Neural cell (in vitro differentiated cells): ENCODE measurements around the gene GTF2A1. TPM values are rescaled to one million over a fixed set of nuclear protein-coding genes. Genes with fewer than 3 reads are reported as not detected.

Experiments
- H2AFZ ChIP-seq: fragments of 200-600, 300-800 bp; sonication (generic), shearing (Covaris generic); 2 replicates; pipeline ENCODE4 v1.6.0; 2014; ENCODE audit warnings: low read depth, mild to moderate bottlenecking, antibody characterized with exemption, low read length, moderate library complexity
- H3F3A ChIP-seq: fragments of 200-600 bp; shearing (Covaris generic); 2 replicates; pipeline ENCODE4 v1.6.1; 2016; ENCODE audit warnings: mild to moderate bottlenecking, moderate library complexity, mixed read lengths, antibody characterized with exemption, low read length; ENCODE audit not compliant: insufficient read depth, poor library complexity, severe bottlenecking
- H3K27ac ChIP-seq: fragments of 200-600, 300-800 bp; sonication (generic), shearing (Covaris generic); 2 replicates; pipeline ENCODE4 v1.5.1; 2014; ENCODE audit warnings: mild to moderate bottlenecking, low read length, moderate library complexity
- H3K27me3 ChIP-seq: fragments of 300-800, 200-600 bp; sonication (generic), shearing (Covaris generic); 2 replicates; pipeline ENCODE4 v1.6.0; 2014; ENCODE audit warnings: mild to moderate bottlenecking, low read depth, low read length, moderate library complexity; ENCODE audit not compliant: insufficient read depth
- H3K36me3 ChIP-seq: fragments of 300-800, 200-600 bp; sonication (generic), shearing (Covaris generic); 2 replicates; pipeline ENCODE4 v1.5.1; 2014; ENCODE audit warnings: mild to moderate bottlenecking, antibody characterized with exemption, low read length, moderate library complexity; ENCODE audit not compliant: insufficient read depth
- H3K4me2 ChIP-seq: fragments of 300-800, 200-600 bp; sonication (generic), shearing (Covaris generic); 2 replicates; pipeline ENCODE4 v1.6.0; 2014; ENCODE audit warnings: mild to moderate bottlenecking, low read length
- H3K4me3 ChIP-seq: fragments of 300-800, 200-600 bp; sonication (generic), shearing (Covaris generic); 2 replicates; pipeline ENCODE4 v1.5.1; 2014; ENCODE audit warnings: mild to moderate bottlenecking, low read length, moderate library complexity
- H3K79me2 ChIP-seq: fragments of 200-600 bp; shearing (Covaris generic); replicated peaks from 2 replicates; pipeline ENCODE4 v1.6.0; 2014; ENCODE audit warnings: mild to moderate bottlenecking, low read length, moderate library complexity; ENCODE audit not compliant: insufficient read depth
- H3K9ac ChIP-seq: fragments of 300-800, 200-600 bp; sonication (generic), shearing (Covaris generic); 2 replicates; pipeline ENCODE4 v1.6.1; 2016; ENCODE audit warnings: mild to moderate bottlenecking, low read length, mixed read lengths
- H3K9me2 ChIP-seq: fragments of 200-600 bp; shearing (Covaris generic); 2 replicates; pipeline ENCODE4 v1.6.1; 2016; ENCODE audit warnings: mild to moderate bottlenecking, low read length, mixed read lengths; ENCODE audit not compliant: insufficient read depth
- H3K9me3 ChIP-seq: fragments of 200-600, 300-800 bp; sonication (generic), shearing (Covaris generic); 2 replicates; pipeline ENCODE4 v1.6.1; 2016; ENCODE audit warnings: mild to moderate bottlenecking, mixed run types, low read length, moderate library complexity, mixed read lengths
- H4K20me1 ChIP-seq: fragments of 200-600 bp; shearing (Covaris generic); 2 replicates; pipeline ENCODE4 v1.6.1; 2016; ENCODE audit warnings: mild to moderate bottlenecking, mixed run types; ENCODE audit not compliant: insufficient read depth
- CTCF ChIP-seq: fragments of 450-650 bp; IDR thresholded peaks from 2 replicates; pipeline ENCODE4 v1.5.1; 2014; ENCODE audit warnings: antibody characterized with exemption, mild to moderate bottlenecking, moderate library complexity; ENCODE audit not compliant: poor library complexity, severe bottlenecking
- EP300 ChIP-seq: fragments of 450-650 bp; conservative IDR thresholded peaks from 2 replicates; pipeline ENCODE4 v1.6.1; 2014; ENCODE audit warnings: antibody characterized with exemption, mild to moderate bottlenecking, moderate library complexity; ENCODE audit not compliant: poor library complexity, severe bottlenecking
- EZH2 ChIP-seq: fragments of 200-600, 300-800 bp; shearing (Covaris generic), sonication (generic); IDR thresholded peaks from 2 replicates; pipeline ENCODE4 v1.6.1; 2014; ENCODE audit warnings: antibody characterized with exemption, low read length, borderline replicate concordance, mild to moderate bottlenecking; ENCODE audit not compliant: insufficient read depth, poor library complexity, severe bottlenecking
- MXI1 ChIP-seq: fragments of 450-650 bp; conservative IDR thresholded peaks from 2 replicates; pipeline ENCODE4 v1.6.1; 2014; ENCODE audit warnings: antibody characterized with exemption, mild to moderate bottlenecking; ENCODE audit not compliant: poor library complexity, severe bottlenecking
- POLR2AphosphoS5 ChIP-seq: IDR thresholded peaks from 2 replicates; pipeline ENCODE4 v1.6.1; 2012
- RAD21 ChIP-seq: fragments of 450-650 bp; conservative IDR thresholded peaks from 2 replicates; pipeline ENCODE4 v1.6.1; 2014; ENCODE audit warnings: antibody characterized with exemption, mild to moderate bottlenecking, moderate library complexity
- REST ChIP-seq: IDR thresholded peaks from 2 replicates; pipeline ENCODE4 v1.6.1; 2012; ENCODE audit warnings: borderline replicate concordance
- SMC3 ChIP-seq: fragments of 450-650 bp; conservative IDR thresholded peaks from 2 replicates; pipeline ENCODE4 v1.6.1; 2014; ENCODE audit warnings: antibody characterized with exemption, mild to moderate bottlenecking, moderate library complexity; ENCODE audit not compliant: poor library complexity
- TAF1 ChIP-seq: IDR thresholded peaks from 2 replicates; pipeline ENCODE4 v1.6.1; 2012; ENCODE audit warnings: low read depth
- polyA plus RNA-seq: library from polyadenylated mRNA; depleted of rRNA; stranded (reverse); fragments of >200 nt; gene quantifications from 2 replicates; pipeline ENCODE4 v1.2.3, GENCODE V29; 2014

GTF2A1 gene
- polyA plus RNA-seq, 1 donor from 2014 or later: 37.3 TPM

GRCh38 chr14:81263777-81264410 is 43.1 kb upstream of the GTF2A1 start:
- Histone ChIP-seq H4K20me1 (no peaks in the 10 kb centered on the region), H3K9ac (no peak overlapping the region), H3K4me3 (no peak overlapping the region), H3K9me2 (no peaks in the 10 kb centered on the region), H3K27me3 (no peaks in the 10 kb centered on the region), H3K79me2 (no peaks in the 10 kb centered on the region), H3K36me3 (no peaks in the 10 kb centered on the region), H3K27ac (no peak overlapping the region), H3K4me2 (no peak overlapping the region), H3K9me3 (no peaks in the 10 kb centered on the region), H2AFZ (no peak overlapping the region), H3F3A (no peaks in the 10 kb centered on the region)
- TF ChIP-seq TAF1 (no peak), REST (no peak), CTCF (no peak), EZH2 (no peak)

- no peaks in the 10 kb centered on the region for H4K20me1 ChIP-seq
- TF ChIP-seq EP300: no peak
- no peak for TF ChIP-seq CTCF
- TF ChIP-seq MXI1: no peak
- TF ChIP-seq REST: no peak
- no peak for TF ChIP-seq EZH2
- no peak for TF ChIP-seq TAF1
- TF ChIP-seq SMC3: no peak
- no peak for TF ChIP-seq RAD21
- TF ChIP-seq POLR2AphosphoS5: no peak
- H3K9me2 ChIP-seq: no peaks in the 10 kb centered on the region
- H3K27ac ChIP-seq: no peak overlapping the region
- H3K27me3 ChIP-seq: no peaks in the 10 kb centered on the region
- H2AFZ ChIP-seq: no peak overlapping the region
- H3K4me2 ChIP-seq: no peak overlapping the region
- H3K4me3 ChIP-seq: no peak overlapping the region
- no peaks in the 10 kb centered on the region for H3K36me3 ChIP-seq
- no peaks in the 10 kb centered on the region for H3K9me3 ChIP-seq
- H3K9ac ChIP-seq: no peak overlapping the region
- H3K79me2 ChIP-seq: no peaks in the 10 kb centered on the region
- no peaks in the 10 kb centered on the region for H3F3A ChIP-seq
These were observed 40.4 kb upstream of the GTF2A1 start for GRCh38 chr14:81261176-81261575.
